ENCODE measurements around the gene SRP14. TPM values are rescaled to one million over a fixed set of nuclear protein-coding genes. Genes with fewer than 3 reads are reported as not detected.
"Not testable (repeated sequence)": the region's sequence is repeated elsewhere in the genome, so short reads cannot be mapped to it uniquely, and the experiment has no call there.

Gene SRP14
- total RNA-seq, 1 donor from 2014 or later = 320 TPM

- H3K27me3 Mint-ChIP-seq (ENCODE audit: low read depth, unreplicated experiment) = no peaks in the 10 kb centered on the region
- H3K27ac Mint-ChIP-seq (ENCODE audit: unreplicated experiment) = no peak overlapping the region
- Histone ChIP-seq H2AFZ (ENCODE audit: low read depth, low read length) (no peak overlapping the region), H3K4me1 (ENCODE audit: insufficient read depth, low read length) (peaks cover 15% of the 10 kb centered on the region), H3K36me3 (ENCODE audit: insufficient read depth, low read length) (peaks cover 10% of the 10 kb centered on the region), H3K27me3 (ENCODE audit: insufficient read depth, low read length) (no peaks in the 10 kb centered on the region), H4K20me1 (ENCODE audit: insufficient read depth, low read length) (peaks cover 24% of the 10 kb centered on the region), H3K9me3 (ENCODE audit: insufficient read depth, low read depth, low read length) (no peaks in the 10 kb centered on the region), H3K79me2 (ENCODE audit: insufficient read depth, low read length) (peaks cover 33% of the 10 kb centered on the region), H3K4me3 (ENCODE audit: insufficient read depth, low read depth, low read length) (no peak overlapping the region), H3K4me2 (ENCODE audit: low read length) (peak overlapping the region; percentile 90), H3K27ac (ENCODE audit: low read depth, low read length) (no peak overlapping the region), H3K9ac (ENCODE audit: low read length) (no peak overlapping the region)
- H3K4me1 Mint-ChIP-seq (ENCODE audit: low read depth, unreplicated experiment) = peaks cover 27% of the 10 kb centered on the region
- peaks cover 7% of the 10 kb centered on the region for H3K36me3 Mint-ChIP-seq (ENCODE audit: low read depth, unreplicated experiment)
- FAIRE-seq = no peak
- H3K4me3 Mint-ChIP-seq (ENCODE audit: unreplicated experiment) = peak overlapping the region; percentile 67
- no peak for TF ChIP-seq CTCF (IDR thresholded peaks at IDR 0.05; ENCODE audit: insufficient read depth, low read depth, low read length)
- TF ChIP-seq EZH2 (IDR thresholded peaks at IDR 0.05; ENCODE audit: insufficient read depth, low read length) = no peak
- no peaks in the 10 kb centered on the region for H3K9me3 Mint-ChIP-seq (ENCODE audit: unreplicated experiment)
- DNase-seq (ENCODE audit: low read depth) = no peak
These were observed 1.3 kb upstream of the SRP14 start for GRCh38 chr15:40040293-40040635.

- peak overlapping the region; percentile 99 for H3K4me3 Mint-ChIP-seq (ENCODE audit: unreplicated experiment)
- FAIRE-seq (no peak), DNase-seq (ENCODE audit: low read depth) (peak; percentile 39)
- TF ChIP-seq EZH2 (IDR thresholded peaks at IDR 0.05; ENCODE audit: insufficient read depth, low read length) = no peak
- TF ChIP-seq CTCF (IDR thresholded peaks at IDR 0.05; ENCODE audit: insufficient read depth, low read depth, low read length) = no peak
- Histone ChIP-seq H3K4me1 (ENCODE audit: insufficient read depth, low read length) (peaks cover 14% of the 10 kb centered on the region), H3K4me3 (ENCODE audit: insufficient read depth, low read depth, low read length) (peak overlapping the region; percentile 74), H2AFZ (ENCODE audit: low read depth, low read length) (peak overlapping the region; percentile 82), H3K79me2 (ENCODE audit: insufficient read depth, low read length) (peaks cover 41% of the 10 kb centered on the region), H3K36me3 (ENCODE audit: insufficient read depth, low read length) (peaks cover 26% of the 10 kb centered on the region), H3K9me3 (ENCODE audit: insufficient read depth, low read depth, low read length) (no peaks in the 10 kb centered on the region), H4K20me1 (ENCODE audit: insufficient read depth, low read length) (peaks cover 30% of the 10 kb centered on the region), H3K27ac (ENCODE audit: low read depth, low read length) (peak overlapping the region; percentile 94), H3K4me2 (ENCODE audit: low read length) (peak overlapping the region; percentile 90), H3K9ac (ENCODE audit: low read length) (peak overlapping the region; percentile 99), H3K27me3 (ENCODE audit: insufficient read depth, low read length) (no peaks in the 10 kb centered on the region)
- peaks cover 26% of the 10 kb centered on the region for H3K4me1 Mint-ChIP-seq (ENCODE audit: low read depth, unreplicated experiment)
- H3K36me3 Mint-ChIP-seq (ENCODE audit: low read depth, unreplicated experiment) = peaks cover 9% of the 10 kb centered on the region
- H3K27me3 Mint-ChIP-seq (ENCODE audit: low read depth, unreplicated experiment) = no peaks in the 10 kb centered on the region
- H3K9me3 Mint-ChIP-seq (ENCODE audit: unreplicated experiment) = no peaks in the 10 kb centered on the region
- H3K27ac Mint-ChIP-seq (ENCODE audit: unreplicated experiment) = peak overlapping the region; percentile 97
These were observed 725 bp downstream of the SRP14 start for GRCh38 chr15:40038275-40038637.

GRCh38 chr15:40037721-40038120 lies 1.3 kb downstream of the SRP14 start:
- H2AFZ ChIP-seq (ENCODE audit: low read depth, low read length) = no peak overlapping the region
- Mint-ChIP-seq H3K27me3 (ENCODE audit: low read depth, unreplicated experiment) (no peaks in the 10 kb centered on the region), H3K9me3 (ENCODE audit: unreplicated experiment) (no peaks in the 10 kb centered on the region), H3K4me3 (ENCODE audit: unreplicated experiment) (peak overlapping the region; percentile 99), H3K36me3 (ENCODE audit: low read depth, unreplicated experiment) (peaks cover 9% of the 10 kb centered on the region), H3K27ac (ENCODE audit: unreplicated experiment) (peak overlapping the region; percentile 97), H3K4me1 (ENCODE audit: low read depth, unreplicated experiment) (peaks cover 26% of the 10 kb centered on the region)
- H4K20me1 ChIP-seq (ENCODE audit: insufficient read depth, low read length) = peaks cover 30% of the 10 kb centered on the region
- TF ChIP-seq EZH2 (IDR thresholded peaks at IDR 0.05; ENCODE audit: insufficient read depth, low read length) = no peak
- no peak for TF ChIP-seq CTCF (IDR thresholded peaks at IDR 0.05; ENCODE audit: insufficient read depth, low read depth, low read length)
- peak overlapping the region; percentile 99 for H3K9ac ChIP-seq (ENCODE audit: low read length)
- no peak for FAIRE-seq
- DNase-seq (ENCODE audit: low read depth) = no peak
- peaks cover 30% of the 10 kb centered on the region for H3K36me3 ChIP-seq (ENCODE audit: insufficient read depth, low read length)
- no peaks in the 10 kb centered on the region for H3K9me3 ChIP-seq (ENCODE audit: insufficient read depth, low read depth, low read length)
- H3K4me3 ChIP-seq (ENCODE audit: insufficient read depth, low read depth, low read length) = peak overlapping the region; percentile 74
- peak overlapping the region; percentile 90 for H3K4me2 ChIP-seq (ENCODE audit: low read length)
- peaks cover 14% of the 10 kb centered on the region for H3K4me1 ChIP-seq (ENCODE audit: insufficient read depth, low read length)
- H3K27ac ChIP-seq (ENCODE audit: low read depth, low read length) = peak overlapping the region; percentile 94
- H3K79me2 ChIP-seq (ENCODE audit: insufficient read depth, low read length) = peaks cover 41% of the 10 kb centered on the region
- H3K27me3 ChIP-seq (ENCODE audit: insufficient read depth, low read length) = no peaks in the 10 kb centered on the region

GRCh38 chr15:40035182-40035581 lies 3.8 kb downstream of the SRP14 start:
- H3K9ac ChIP-seq (ENCODE audit: low read length); H3K36me3 Mint-ChIP-seq (ENCODE audit: low read depth, unreplicated experiment); H3K4me3 ChIP-seq (ENCODE audit: insufficient read depth, low read depth, low read length); H3K27ac Mint-ChIP-seq (ENCODE audit: unreplicated experiment); H3K27me3 ChIP-seq (ENCODE audit: insufficient read depth, low read length); H3K9me3 Mint-ChIP-seq (ENCODE audit: unreplicated experiment); H2AFZ ChIP-seq (ENCODE audit: low read depth, low read length); H3K27ac ChIP-seq (ENCODE audit: low read depth, low read length); FAIRE-seq; DNase-seq (ENCODE audit: low read depth); H3K9me3 ChIP-seq (ENCODE audit: insufficient read depth, low read depth, low read length); H3K27me3 Mint-ChIP-seq (ENCODE audit: low read depth, unreplicated experiment); H3K4me3 Mint-ChIP-seq (ENCODE audit: unreplicated experiment); H3K4me2 ChIP-seq (ENCODE audit: low read length): not testable (repeated sequence)
- Histone ChIP-seq H4K20me1 (ENCODE audit: insufficient read depth, low read length) (peaks cover 30% of the 10 kb centered on the region), H3K79me2 (ENCODE audit: insufficient read depth, low read length) (peaks cover 43% of the 10 kb centered on the region), H3K4me1 (ENCODE audit: insufficient read depth, low read length) (peaks cover 12% of the 10 kb centered on the region), H3K36me3 (ENCODE audit: insufficient read depth, low read length) (peaks cover 46% of the 10 kb centered on the region)
- H3K4me1 Mint-ChIP-seq (ENCODE audit: low read depth, unreplicated experiment) = peaks cover 24% of the 10 kb centered on the region
